T-helper 2 cell (primary cell): ENCODE results near the gene NEK10.

Source experiments
- DNase-seq, 5 experiments: peaks; one replicate each; pipeline versions ENCODE4 v3.0.0 to v3.0.0-alpha.2; 2012 to 2022

The NEK10 gene

DNA sequence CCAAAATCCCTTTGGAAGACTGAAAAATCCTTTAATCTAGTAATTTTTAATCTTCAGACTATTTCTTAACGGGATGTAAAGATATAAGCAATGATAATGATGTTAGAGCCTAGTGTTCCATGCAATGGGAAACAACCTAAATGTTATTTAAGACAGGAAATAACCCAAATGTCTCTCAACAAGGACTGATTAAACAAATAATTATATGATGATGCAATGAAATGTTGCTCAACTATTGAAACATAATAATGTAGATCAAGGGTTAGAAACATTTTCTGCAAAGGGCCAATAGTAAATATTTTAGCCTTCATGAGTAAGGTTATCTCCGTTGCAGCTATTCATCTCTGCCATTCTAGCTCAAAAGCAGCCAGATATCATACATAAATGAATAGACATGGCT is 275.4 kb downstream of the NEK10 start:
- DNase-seq = no peak

DNA sequence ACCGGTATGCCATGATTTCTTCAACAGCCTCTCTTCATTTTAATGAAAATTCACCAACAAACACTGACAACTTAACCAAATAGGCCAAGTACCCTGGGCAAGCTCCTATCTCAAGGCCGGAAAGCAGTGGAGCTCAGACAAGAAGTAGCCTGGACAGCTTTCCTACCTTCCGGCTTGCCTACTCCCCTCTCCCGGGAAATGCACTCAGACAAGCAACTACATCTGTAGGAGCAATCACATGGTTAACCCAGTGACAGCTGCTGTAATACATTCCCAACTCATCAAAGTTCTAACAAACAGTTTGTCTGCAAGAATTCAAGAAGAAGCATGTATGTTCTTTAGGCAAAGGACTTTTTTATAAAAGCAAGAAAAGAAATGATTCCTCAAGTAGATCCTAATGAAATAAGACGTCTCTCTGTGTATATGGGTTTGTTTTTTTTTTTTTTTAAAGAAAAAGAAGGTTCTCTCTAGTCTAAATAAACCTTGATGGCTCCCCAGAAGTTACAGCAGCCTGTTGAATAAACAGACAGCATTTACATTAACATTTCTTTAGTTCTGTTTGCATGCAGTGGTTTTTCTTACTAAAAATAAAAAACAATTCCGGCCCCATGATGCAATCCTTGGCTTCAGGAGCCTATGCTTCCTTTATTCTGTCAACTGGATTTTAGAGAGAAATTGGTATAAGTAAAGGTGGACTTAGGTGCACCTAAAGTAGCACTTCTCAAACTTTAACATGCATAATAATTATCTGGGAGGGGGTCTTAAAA is 278.7 kb downstream of the NEK10 start:
- no peak for DNase-seq

DNA sequence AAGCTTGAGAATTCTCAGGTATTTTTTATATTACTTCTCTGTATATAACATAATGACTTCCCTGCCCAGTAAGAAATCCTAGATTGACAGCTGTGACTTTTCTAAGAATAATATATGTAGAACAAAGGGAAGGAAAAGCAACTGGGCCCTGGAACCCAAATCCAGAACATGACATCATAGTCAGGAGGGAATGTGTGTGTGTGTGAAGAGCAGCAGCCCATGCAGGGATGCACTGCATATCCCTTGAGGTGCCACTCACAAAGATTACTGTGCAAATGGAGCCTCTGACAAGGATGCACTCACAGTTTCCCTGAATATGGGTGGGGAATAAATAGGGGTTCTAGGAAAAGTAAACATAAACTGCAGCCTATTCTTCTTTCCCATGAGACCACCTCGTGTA is 279.5 kb downstream of the NEK10 start:
- no peak for DNase-seq

DNA sequence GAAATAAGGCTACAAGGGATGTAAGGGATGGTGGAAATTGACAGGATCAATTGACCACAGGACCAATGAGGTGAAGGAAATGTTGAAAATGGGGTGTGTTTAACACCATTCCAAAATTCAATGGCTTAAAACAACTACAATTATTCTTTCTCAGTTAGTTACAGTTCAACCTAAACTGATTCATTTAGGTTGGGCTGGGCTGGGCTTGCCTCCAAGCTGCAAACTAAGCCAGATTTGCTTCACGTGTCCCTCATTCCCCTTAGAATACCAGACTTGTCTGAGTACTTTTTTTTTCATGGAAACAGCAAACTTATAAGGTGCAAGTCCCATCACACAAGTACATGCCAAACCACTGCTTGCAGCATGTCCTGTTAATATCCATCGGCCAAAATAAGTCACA is 280.1 kb downstream of the NEK10 start:
- no peak for DNase-seq

DNA sequence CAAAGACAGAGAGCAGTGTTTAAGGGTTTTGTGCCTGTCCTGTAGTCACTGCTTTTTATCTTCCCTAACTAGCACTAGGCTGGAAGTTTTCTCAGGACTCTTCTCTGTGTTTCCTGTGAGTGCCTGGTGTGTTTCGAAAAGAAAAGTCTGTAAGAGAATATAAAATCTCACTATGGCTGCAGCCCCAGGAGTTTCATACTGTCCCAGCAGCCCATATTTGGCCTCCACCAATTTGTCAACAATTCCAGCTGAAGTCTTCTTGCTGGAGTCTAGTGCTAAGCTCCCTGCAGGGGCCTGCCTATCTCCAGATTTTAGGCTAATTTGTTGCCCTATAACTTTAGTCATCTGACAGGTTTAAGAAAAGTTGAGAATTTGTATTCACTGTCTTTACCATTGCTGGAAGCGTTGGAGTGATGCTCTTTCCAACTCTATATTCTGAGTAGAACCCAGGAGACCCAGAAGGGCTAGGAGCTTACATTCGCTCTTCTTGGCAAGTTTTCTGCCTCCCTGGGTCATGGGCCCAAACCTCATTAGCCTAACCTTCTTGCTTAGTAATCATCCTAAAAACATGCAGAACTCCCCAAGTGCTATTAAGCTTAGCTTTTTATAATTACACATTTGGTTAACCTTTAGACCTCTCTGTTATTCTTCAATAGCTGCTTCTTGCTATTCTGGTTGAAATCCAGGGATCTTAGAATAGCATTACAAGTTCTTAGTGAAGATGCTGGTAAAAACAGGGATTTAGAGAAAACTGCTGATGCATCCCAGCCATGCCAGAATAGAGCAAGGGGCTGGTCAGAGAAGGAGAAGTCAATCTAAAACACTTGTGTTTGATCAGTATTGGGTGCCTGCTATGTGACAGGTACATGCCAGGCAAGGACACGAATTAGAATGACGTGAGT is 283.1 kb downstream of the NEK10 start:
- no peak for DNase-seq

DNA sequence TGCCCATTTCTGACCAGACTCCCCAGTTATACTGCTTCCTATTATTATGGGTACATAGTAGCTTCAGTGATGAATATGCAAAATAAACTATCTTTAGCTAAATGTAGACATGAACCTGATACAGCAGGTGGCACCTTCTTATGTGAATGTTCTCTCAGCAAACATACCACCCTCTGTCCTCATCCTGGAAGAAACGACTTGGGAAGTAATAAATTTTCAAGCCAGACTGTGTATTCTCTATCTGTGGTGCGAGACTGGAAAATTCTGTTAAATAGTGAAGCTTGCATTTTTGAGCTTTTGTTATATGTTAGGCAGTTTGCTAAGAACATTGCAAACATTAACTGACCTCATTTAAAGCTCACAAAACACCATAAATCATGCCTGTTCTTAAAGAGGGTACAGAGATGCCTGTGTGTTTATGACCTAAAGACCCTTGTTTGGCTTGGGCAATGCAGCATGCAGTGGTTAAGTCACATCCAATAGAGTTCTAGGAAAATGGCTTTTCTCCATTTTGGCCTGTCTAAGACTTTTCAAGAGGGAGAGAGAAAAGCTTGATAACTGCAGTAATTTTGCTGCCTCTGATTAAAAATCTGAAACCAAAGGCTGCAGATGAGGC is 287.1 kb downstream of the NEK10 start:
- no peak for DNase-seq

DNA sequence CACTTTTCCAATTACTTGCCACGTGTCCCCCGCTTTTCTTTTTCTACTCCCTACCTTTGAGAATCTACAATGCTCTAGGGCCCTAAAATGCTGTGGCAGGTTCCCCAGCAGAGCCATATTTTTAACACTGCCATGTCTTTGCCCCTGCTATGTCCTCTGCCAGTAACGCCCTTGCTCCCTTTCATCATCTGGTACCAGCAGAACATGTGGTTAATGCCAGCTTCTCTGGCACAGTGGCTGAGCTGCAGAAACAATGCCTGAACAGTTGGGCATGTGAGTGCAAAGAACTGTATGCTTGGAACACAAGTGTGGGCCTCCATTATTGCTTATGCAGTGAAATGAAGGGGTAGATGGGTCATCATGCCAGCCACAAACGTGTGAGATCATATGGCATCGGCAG is 287.6 kb downstream of the NEK10 start:
- no peak for DNase-seq

DNA sequence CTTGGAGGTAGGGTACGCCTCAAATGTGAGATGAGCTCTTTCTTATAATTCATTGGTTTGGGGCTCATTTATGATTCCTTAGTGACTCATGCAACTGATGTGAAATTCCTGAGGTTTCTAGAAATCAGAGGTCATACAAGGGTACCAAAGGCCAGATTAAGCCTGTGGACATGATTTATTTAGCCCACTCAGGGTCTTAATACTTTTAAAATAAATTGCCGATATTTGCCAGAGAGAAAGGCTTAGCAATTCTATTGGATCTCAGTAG is 289.0 kb downstream of the NEK10 start:
- no peak for DNase-seq

DNA sequence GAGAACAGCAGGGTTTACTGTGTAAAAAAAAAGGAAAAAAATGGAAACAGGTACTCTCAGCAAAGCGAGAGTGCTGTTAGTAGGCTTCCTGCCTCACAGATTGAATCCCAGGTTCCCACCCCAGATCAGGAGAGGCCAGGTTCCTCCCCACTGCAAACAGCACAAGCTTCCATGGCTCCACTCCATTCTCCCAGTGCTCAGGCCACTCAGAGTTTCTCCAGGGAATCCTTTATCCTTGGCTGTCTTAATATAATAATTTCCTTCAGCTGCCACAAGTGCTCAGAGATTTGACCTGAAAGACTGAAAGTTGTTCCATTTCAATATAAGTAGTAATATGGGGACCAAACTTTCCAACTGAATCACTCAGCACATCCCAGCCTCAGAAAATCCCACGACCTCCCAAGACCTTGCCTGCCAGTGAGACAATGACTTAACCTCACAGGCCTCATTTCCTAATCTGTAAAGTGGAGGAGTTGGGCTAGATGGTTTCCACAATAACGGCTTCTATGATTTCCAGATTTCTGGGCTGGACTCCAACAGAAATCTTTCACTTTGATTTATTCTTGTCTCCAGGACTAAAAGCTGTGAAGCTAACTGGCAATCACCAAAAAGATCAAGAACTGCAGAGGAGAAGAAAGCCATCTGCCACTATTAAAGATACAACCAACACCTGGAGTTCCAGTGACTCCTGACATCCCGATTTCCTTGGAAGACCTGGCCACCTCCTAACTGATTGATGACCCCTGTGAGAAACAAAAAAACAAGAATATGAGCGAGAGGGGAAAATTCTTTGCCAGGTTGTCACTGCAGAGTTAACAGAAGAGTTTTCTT is 289.5 kb downstream of the NEK10 start:
- DNase-seq = no peak

DNA sequence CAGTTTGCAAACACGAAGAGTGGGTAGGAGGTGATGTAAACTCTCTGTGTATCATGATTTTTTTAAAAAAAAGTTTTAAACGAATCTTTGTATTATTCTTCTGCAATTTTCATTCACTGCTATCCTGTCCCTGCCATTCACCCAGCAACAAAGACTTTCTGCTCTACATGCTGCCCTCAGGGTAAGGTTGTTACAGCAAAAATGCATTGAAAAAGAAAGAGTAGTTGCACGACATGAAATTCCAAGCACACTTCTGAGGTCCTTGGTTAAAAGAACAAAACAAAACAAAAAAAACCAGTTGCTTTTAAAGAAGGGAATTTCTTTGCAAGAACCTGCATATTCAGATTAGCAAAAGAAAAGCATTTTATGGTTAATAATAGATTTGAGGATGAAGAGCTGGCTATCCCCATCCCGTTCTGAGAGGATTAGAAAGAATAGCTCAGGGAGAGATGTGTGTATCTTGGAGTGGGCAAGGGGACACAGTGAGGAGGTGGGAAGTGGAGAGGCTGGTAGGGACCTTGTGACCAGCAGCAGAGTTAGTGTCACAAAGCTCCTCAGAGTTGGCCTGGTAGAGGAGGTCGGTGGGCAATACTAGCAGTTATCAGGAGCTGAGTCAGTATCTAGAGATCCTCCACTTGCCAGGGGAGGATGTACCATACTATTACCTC is 290.8 kb downstream of the NEK10 start:
- no peak for DNase-seq

DNA sequence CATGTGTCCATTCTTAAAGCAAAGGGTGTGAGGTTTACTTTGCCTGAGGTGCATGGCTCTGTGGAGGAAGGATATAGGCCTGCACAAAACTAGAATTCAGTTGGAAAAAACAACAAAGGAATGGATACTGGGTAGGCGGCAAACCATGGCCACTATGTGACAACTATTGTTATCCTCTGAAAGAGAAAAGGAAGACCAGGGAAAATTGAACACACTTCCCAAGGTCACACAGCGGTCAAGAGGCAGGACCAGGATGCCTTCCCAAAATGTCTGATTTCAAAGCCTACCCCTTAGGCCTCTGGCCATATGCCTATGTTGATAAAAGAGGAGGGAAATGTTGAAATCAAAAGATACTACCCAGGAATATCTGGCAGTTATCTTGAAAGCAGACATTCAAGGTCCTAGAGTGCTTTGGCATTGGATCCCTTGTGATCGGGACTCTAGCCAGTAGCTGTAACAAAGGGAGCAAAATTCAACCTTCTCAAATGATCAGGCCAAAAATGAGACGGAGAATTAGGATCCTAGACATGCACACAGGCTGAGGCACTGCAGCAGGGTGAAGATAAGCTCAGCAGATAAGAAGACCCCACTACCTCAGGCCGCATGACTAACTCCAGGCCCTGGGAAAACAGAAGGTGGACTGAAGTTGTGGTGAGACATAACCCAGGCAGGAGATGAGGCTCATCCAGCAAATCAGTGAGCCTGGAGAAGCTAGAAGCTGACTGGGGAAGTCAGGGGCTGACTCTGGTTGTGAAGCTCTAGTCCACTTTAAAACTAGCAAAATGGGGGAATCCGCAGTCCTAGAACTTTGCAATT is 292.2 kb downstream of the NEK10 start:
- DNase-seq = no peak

DNA sequence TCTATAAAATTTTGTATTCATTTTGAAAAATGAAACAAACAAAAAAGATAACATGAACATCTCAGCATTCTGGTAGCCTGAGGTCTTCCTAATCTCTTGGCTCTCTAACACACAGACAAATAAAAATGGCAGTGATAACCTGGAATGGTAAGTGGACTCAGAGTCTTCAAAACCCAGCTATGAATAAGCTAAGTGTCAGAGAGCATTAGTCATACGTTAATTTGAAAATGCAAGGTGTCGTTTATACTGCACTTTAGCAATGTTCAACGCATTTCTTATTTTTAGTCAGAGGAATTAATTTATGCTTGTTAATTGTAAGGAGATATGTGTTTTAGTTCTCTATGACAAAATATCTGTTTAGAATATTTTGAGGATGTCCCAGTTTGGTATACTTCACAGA is 294.3 kb downstream of the NEK10 start:
- no peak for DNase-seq

DNA sequence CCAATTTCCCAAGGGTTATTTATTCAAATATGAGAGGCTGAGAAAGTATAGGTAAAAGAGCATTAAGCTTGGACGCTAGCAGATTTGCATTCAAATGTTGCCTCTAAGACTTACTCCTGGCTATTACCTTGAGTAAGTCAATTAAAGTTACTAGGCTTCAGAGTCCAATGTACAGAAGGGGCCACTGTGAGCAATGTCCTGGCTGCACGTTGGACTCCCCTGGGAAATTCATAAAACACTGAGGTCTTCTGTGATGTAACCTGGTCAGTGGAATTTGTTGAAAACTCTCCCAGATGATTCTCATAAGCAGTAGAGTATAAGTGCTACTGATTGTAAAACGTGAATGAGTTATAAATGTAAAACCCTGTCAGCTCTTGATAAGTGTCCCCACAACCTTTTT is 295.3 kb downstream of the NEK10 start:
- no peak for DNase-seq

DNA sequence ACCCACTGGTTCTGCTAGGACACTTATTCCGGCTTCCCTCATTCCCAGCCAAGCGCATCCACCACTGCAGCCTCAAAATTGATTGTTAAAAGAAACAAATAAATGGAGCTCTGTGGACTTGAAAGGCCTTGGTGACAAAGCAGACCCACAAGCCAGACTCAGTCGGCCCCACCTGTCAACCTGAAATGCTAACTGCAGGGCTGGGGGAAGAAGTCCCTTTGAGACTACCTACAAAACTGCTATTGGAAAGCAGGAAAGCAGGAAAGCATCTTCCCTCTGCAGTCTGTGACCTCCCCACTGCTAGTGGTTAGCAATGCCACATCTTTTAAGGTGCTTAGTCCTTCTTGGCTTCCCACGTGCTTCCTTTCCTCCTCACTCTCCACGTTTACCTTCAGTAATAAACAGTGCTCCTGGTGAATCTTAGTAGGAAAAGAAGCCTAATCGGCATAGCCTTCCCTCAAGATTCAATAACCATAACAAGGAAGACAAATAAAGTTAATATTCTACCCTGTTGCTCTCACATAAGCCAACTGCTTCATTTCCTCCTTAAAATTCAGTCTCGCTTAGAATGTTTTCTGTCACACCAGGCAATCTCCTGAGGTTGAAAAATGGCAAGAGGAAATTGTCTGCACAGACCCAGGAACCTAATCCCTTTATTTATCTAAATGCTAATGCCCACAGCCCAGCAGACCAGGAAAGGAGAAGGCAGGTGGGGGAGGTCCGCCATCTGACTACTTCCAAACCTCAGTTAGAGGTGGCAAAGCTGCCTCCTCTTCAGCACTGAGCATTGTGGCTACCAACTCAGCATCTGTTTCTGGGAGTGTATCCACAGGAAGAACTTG is 296.2 kb downstream of the NEK10 start:
- no peak for DNase-seq

DNA sequence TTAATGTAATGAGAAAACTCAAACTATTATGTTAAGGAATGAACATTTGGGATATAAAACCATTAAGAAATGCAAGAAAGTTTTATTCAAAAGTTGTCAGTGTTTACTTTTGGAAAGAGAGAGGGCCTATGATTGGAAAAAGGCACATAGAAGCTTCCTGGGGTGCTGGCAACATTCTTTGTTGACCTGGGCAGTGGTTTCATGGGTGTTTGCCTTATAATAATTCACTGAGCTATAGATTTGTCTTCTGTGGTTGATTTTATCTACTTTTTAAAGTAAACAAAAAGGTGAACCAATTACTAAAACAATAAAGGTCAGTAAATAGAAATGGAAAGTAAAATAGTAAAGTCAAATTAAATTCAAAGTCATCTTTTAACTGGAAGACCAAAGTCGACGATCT is 308.8 kb downstream of the NEK10 start:
- DNase-seq = no peak
